H1 (cell line): ENCODE data around the gene ICA1. TPM values are rescaled to one million over a fixed set of nuclear protein-coding genes. Genes with fewer than 3 reads are reported as not detected.

Experiments used
- CHD7 ChIP-seq: fragments of 300-600 bp; sonication (generic); IDR thresholded peaks from 2 replicates; pipeline ENCODE4 v1.7.1; 2012; ENCODE audit warnings: low read length, moderate library complexity, mild to moderate bottlenecking, inconsistent platforms; ENCODE audit not compliant: insufficient replicate concordance
- polyA plus RNA-seq, 7 experiments: library from polyadenylated mRNA; depleted of rRNA in 3 of 7; stranded (reverse) in 5 of 7; unstranded in 2 of 7; fragments of >200 nt in 5 of 7; fragments of 200-250 nt in 2 of 7; gene quantifications; 1 replicate in 5 of 7; 2 replicates in 1 of 7; 4 replicates in 1 of 7; pipeline versions ENCODE4 v1.2.1 to v1.2.3, GENCODE V29; 2011 to 2013; ENCODE audit warnings: missing spikeins in 2 of 7, mixed read lengths in 2 of 7
- total RNA-seq: library from RNA; stranded (reverse); fragmentation: NEBNext Ultra II Directional; extraction: Animal tissue kit (Norgen Biotek cat#: 25700); gene quantifications from 2 replicates; pipeline ENCODE4 v1.2.1, GENCODE V29; 2021

Gene ICA1
- total and polyA plus RNA-seq, 2 of the 8 experiments (the other 6 are each of a cell fraction or from before 2014, with no cell fraction given), result 14.9 to 37.1 TPM

GRCh38 chr7:8227261-8227660 is 34.7 kb downstream of the ICA1 start (continued):
- no peak for TF ChIP-seq CHD7
